ENCODE results near the gene HACD3. TPM values are rescaled to one million over a fixed set of nuclear protein-coding genes. Genes with fewer than 3 reads are reported as not detected.

The HACD3 gene
- total RNA-seq, 1 experiment from 2014 or later = 133 TPM

DNA sequence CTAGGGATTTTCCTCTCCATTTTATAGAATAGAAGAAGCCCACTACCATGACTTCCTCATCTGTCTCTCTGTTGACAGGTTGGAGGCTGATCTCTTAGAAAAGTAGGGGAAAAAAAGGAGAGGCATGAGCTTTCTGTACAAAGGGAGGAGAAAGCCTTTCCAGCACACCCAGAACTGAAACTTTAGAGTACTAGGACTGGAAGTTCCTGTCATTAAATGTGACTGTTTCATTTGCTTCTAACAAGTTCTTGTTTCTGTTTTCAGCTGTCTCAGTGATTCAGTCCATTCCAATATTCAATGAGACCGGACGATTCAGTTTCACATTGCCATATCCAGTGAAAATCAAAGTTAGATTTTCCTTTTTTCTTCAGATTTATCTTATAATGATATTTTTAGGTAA is 41.7 kb downstream of the HACD3 start:
- H2BK120ac ChIP-seq (ENCODE audit: low read depth, low read length, poor library complexity, severe bottlenecking) = no peak overlapping the region
- no peak overlapping the region for H2BK15ac ChIP-seq (ENCODE audit: low read depth, low read length)
- no peak overlapping the region for H4K8ac ChIP-seq (replicated peaks; ENCODE audit: insufficient read length, low read depth, low read length)
- no peak overlapping the region for H2AK5ac ChIP-seq (ENCODE audit: insufficient read length, low read length)
- H3K18ac ChIP-seq (ENCODE audit: insufficient read length, low read depth, low read length) = no peak overlapping the region
- Mint-ChIP-seq H3K27me3 (ENCODE audit: low read depth) (no peaks in the 10 kb centered on the region), H3K4me3 (no peak overlapping the region), H3K36me3 (ENCODE audit: insufficient read depth in 1 of 3, low read depth in 3 of 3) (peaks cover 37 to 76% (median 72%) of the 10 kb centered on the region in 3 experiments; a peak in 6 of 7 replicates), H3K9me3 (no peaks in the 10 kb centered on the region; a peak in 1 of 5 replicates), H3K4me1 (no peaks in the 10 kb centered on the region), H3K27ac (no peak overlapping the region)
- H3K79me1 ChIP-seq (ENCODE audit: insufficient read depth, low read depth, low read length, poor library complexity, severe bottlenecking) = no peaks in the 10 kb centered on the region
- no peaks in the 10 kb centered on the region for H4K20me1 ChIP-seq (ENCODE audit: control insufficient read depth, insufficient read depth, insufficient read length)
- no peak overlapping the region for H2AFZ ChIP-seq (ENCODE audit: low read length)
- no peaks in the 10 kb centered on the region for H3K9me3 ChIP-seq (ENCODE audit: control insufficient read depth, low read depth, low read length)
- no peak overlapping the region for H3K56ac ChIP-seq (ENCODE audit: insufficient read length, low read depth, low read length)
- H3T11ph ChIP-seq (ENCODE audit: low read length) = no peak overlapping the region
- H3K4me1 ChIP-seq (ENCODE audit: insufficient read depth, low read length) = no peaks in the 10 kb centered on the region
- H3K14ac ChIP-seq (ENCODE audit: insufficient read depth, low read length) = no peak overlapping the region
- DNase-seq = no peak
- H3K23ac ChIP-seq (ENCODE audit: insufficient read length, low read depth, low read length) = no peak overlapping the region
- H2BK20ac ChIP-seq (ENCODE audit: low read depth, low read length, poor library complexity, severe bottlenecking) = no peak overlapping the region
- WGBS (ENCODE audit: extremely low coverage, insufficient read length, low lambda C conversion rate) = no CpG with 5 or more reads among the region's 2 CpGs
- no peaks in the 10 kb centered on the region for H3K27me3 ChIP-seq (ENCODE audit: insufficient read depth, low read length)
- no peak overlapping the region for H2BK5ac ChIP-seq (ENCODE audit: insufficient read length, low read length)
- H3K9ac ChIP-seq (ENCODE audit: extremely low read depth, insufficient read length, low read length) = no peak overlapping the region
- no peaks in the 10 kb centered on the region for H3K23me2 ChIP-seq (ENCODE audit: insufficient read length, low read depth, low read length, poor library complexity, severe bottlenecking)
- H3K4me2 ChIP-seq (ENCODE audit: insufficient read depth, insufficient read length, low read length) = no peak overlapping the region
- H2BK12ac ChIP-seq (ENCODE audit: insufficient read length, low read depth, low read length) = no peak overlapping the region
- no peak overlapping the region for H4K5ac ChIP-seq (ENCODE audit: insufficient read length, low read depth, low read length)
- TF ChIP-seq CTCF (conservative IDR thresholded peaks at IDR 0.05) = no peak
- H3K79me2 ChIP-seq (ENCODE audit: insufficient read depth, low read length) = no peaks in the 10 kb centered on the region
- H3K4ac ChIP-seq (ENCODE audit: low read depth, low read length) = no peak overlapping the region
- no peak overlapping the region for H4K91ac ChIP-seq (ENCODE audit: insufficient read length, low read depth, low read length)
- H3K27ac ChIP-seq (ENCODE audit: insufficient read length, low read depth, low read length) = no peak overlapping the region

Measured in H9 (cell line).